Tibial nerve (tissue), 3 donors: ENCODE data around the gene XYLT1.

Experiments used
- CTCF ChIP-seq, 5 experiments: fragments of 200-600 bp in 3 of 5; fragments of 450-650 bp in 2 of 5; sonication (generic) in 3 of 5; IDR thresholded peaks; one replicate each; pipeline ENCODE4 v1.5.1; 2016 to 2019; ENCODE audit warnings: antibody characterized with exemption in 5 of 5, mild to moderate bottlenecking in 3 of 5, moderate library complexity in 2 of 5
- POLR2A ChIP-seq, 2 donors: fragments of 450-650 bp; IDR thresholded peaks; one replicate each; pipeline ENCODE4 v1.6.1; 2017; ENCODE audit warnings: antibody characterized with exemption in 2 of 2, mild to moderate bottlenecking in 2 of 2, moderate library complexity in 2 of 2

- no peak for TF ChIP-seq CTCF (IDR thresholded peaks at IDR 0.05)
- no peak for TF ChIP-seq POLR2A (IDR thresholded peaks at IDR 0.05)
These were observed 229.4 kb downstream of the XYLT1 start for GRCh38 chr16:17241264-17241835.
